Loucy (cell line): ENCODE data around the gene RHOG.
A peak's percentile ranks its signal among the peaks of the same experiment; 100 is the strongest.

ENCODE experiments used
- H2AFZ ChIP-seq: fragments of 200-600 bp; sonication (generic); 2 replicates; pipeline ENCODE4 v1.6.0; 2016; ENCODE audit warnings: antibody characterized with exemption, mild to moderate bottlenecking, low read length, moderate library complexity
- H3F3A ChIP-seq: fragments of 200-600 bp; 2 replicates; pipeline ENCODE4 v1.6.0; 2016; ENCODE audit warnings: antibody characterized with exemption, low read depth, mild to moderate bottlenecking
- H3K27me3 ChIP-seq: fragments of 200-600 bp; sonication (generic); 2 replicates; pipeline ENCODE4 v1.6.1; 2014; ENCODE audit warnings: low read length, mild to moderate bottlenecking; ENCODE audit not compliant: insufficient read depth, poor library complexity, severe bottlenecking
- H3K36me3 ChIP-seq: fragments of 200-600 bp; sonication (generic); 2 replicates; pipeline ENCODE4 v1.6.1; 2016; ENCODE audit warnings: low read length; ENCODE audit not compliant: insufficient read depth
- H3K4me1 ChIP-seq: fragments of 200-600 bp; sonication (generic); 2 replicates; pipeline ENCODE4 v1.5.1; 2014; ENCODE audit warnings: low read length, mild to moderate bottlenecking; ENCODE audit not compliant: insufficient read depth, poor library complexity, severe bottlenecking
- H3K4me2 ChIP-seq: fragments of 200-600 bp; sonication (generic); 2 replicates; pipeline ENCODE4 v1.6.0; 2014; ENCODE audit warnings: antibody characterized with exemption, low read length, low read depth, mild to moderate bottlenecking; ENCODE audit not compliant: poor library complexity, severe bottlenecking
- H3K4me3 ChIP-seq: fragments of 200-600 bp; sonication (generic); 2 replicates; pipeline ENCODE4 v1.5.1; 2014; ENCODE audit warnings: low read length, mild to moderate bottlenecking, mixed read lengths; ENCODE audit not compliant: poor library complexity, severe bottlenecking
- H3K79me2 ChIP-seq: fragments of 200-600 bp; sonication (generic); 2 replicates; pipeline ENCODE4 v1.6.1; 2014; ENCODE audit warnings: low read length; ENCODE audit not compliant: insufficient read depth
- H3K9ac ChIP-seq: fragments of 200-600 bp; sonication (generic); 2 replicates; pipeline ENCODE4 v1.6.0; 2014; ENCODE audit warnings: mild to moderate bottlenecking, low read depth, low read length, moderate library complexity; ENCODE audit not compliant: poor library complexity, severe bottlenecking
- H3K9me2 ChIP-seq: fragments of 200-600 bp; sonication (generic); replicated peaks from 2 replicates; pipeline ENCODE4 v1.6.1; 2016; ENCODE audit warnings: low read depth, low read length, mixed read lengths
- H3K9me3 ChIP-seq: fragments of 200-600 bp; sonication (generic); 2 replicates; pipeline ENCODE4 v1.6.1; 2014; ENCODE audit warnings: mild to moderate bottlenecking, antibody characterized with exemption, low read length, low read depth; ENCODE audit not compliant: insufficient read depth
- H4K20me1 ChIP-seq: fragments of 200-600 bp; sonication (generic); 2 replicates; pipeline ENCODE4 v1.6.0; 2014; ENCODE audit warnings: antibody characterized with exemption, low read length, mild to moderate bottlenecking; ENCODE audit not compliant: insufficient read depth, poor library complexity, severe bottlenecking
- CTCF ChIP-seq: fragments of 200-600 bp; sonication (generic); conservative IDR thresholded peaks from 2 replicates; pipeline ENCODE4 v1.5.1; 2014; ENCODE audit warnings: mild to moderate bottlenecking, antibody characterized with exemption, low read length
- EZH2phosphoT487 ChIP-seq: fragments of 200-600 bp; IDR thresholded peaks from 2 replicates; pipeline ENCODE4 v1.6.1; 2018; ENCODE audit warnings: antibody characterized with exemption, mild to moderate bottlenecking, moderate library complexity, borderline replicate concordance

The RHOG gene

GRCh38 chr11:3856856-3857553, 16.2 kb upstream of the RHOG start:
- Histone ChIP-seq H3K27me3 (no peaks in the 10 kb centered on the region), H3K4me3 (peak overlapping the region; percentile 87), H3K9me2 (no peaks in the 10 kb centered on the region), H3K9me3 (no peaks in the 10 kb centered on the region), H4K20me1 (peaks cover 37% of the 10 kb centered on the region), H3K36me3 (no peaks in the 10 kb centered on the region), H3K4me1 (peaks cover 70% of the 10 kb centered on the region), H2AFZ (no peak overlapping the region), H3K79me2 (peaks cover 65% of the 10 kb centered on the region), H3K4me2 (peak overlapping the region; percentile 92), H3K9ac (peak overlapping the region; percentile 80), H3F3A (peaks cover 21% of the 10 kb centered on the region)
- TF ChIP-seq EZH2phosphoT487 (no peak), CTCF (no peak)

GRCh38 chr11:3855808-3856491, 15.2 kb upstream of the RHOG start:
- Histone ChIP-seq H4K20me1 (peaks cover 30% of the 10 kb centered on the region), H3K36me3 (no peaks in the 10 kb centered on the region), H3F3A (peaks cover 16% of the 10 kb centered on the region; the same call in 1 of the 2 replicates), H3K4me3 (peak overlapping the region; percentile 87), H3K9ac (peak overlapping the region; percentile 80), H3K9me3 (no peaks in the 10 kb centered on the region), H2AFZ (no peak overlapping the region), H3K79me2 (peaks cover 54% of the 10 kb centered on the region), H3K4me1 (peaks cover 65% of the 10 kb centered on the region), H3K9me2 (no peaks in the 10 kb centered on the region), H3K4me2 (peak overlapping the region; percentile 92), H3K27me3 (no peaks in the 10 kb centered on the region)
- TF ChIP-seq EZH2phosphoT487, result no peak
- TF ChIP-seq CTCF, result no peak

- Histone ChIP-seq H3K9ac (peak within 1 kb of the TSS; percentile 80), H3K9me3 (no peaks in the 10 kb centered on the region), H4K20me1 (peaks cover 25% of the 10 kb centered on the region), H3K36me3 (no peaks in the 10 kb centered on the region), H3K9me2 (no peaks in the 10 kb centered on the region), H3K79me2 (peaks cover 46% of the 10 kb centered on the region), H3K4me3 (peak within 1 kb of the TSS; percentile 87), H3K4me1 (peaks cover 57% of the 10 kb centered on the region), H2AFZ (peak within 1 kb of the TSS; percentile 86), H3K27me3 (no peaks in the 10 kb centered on the region), H3F3A (peaks cover 10% of the 10 kb centered on the region; the same call in 1 of the 2 replicates), H3K4me2 (peak within 1 kb of the TSS; percentile 92)
- TF ChIP-seq CTCF, result peak; percentile 82
- no peak for TF ChIP-seq EZH2phosphoT487
Observed at GRCh38 chr11:3854977-3855807, 14.4 kb upstream of the RHOG start, which contains the start of gene STIM1. STIM1 (plus strand) TSS chr11:3855664; CDS start chr11:3856271, 607 bp downstream.
